NT2/D1 (cell line): ENCODE data around the gene AFAP1L1.

Experiments used
- YY1 ChIP-seq: IDR thresholded peaks from 2 replicates; pipeline ENCODE4 v1.6.1; 2011; ENCODE audit not compliant: insufficient read length, insufficient read depth
- ZNF274 ChIP-seq: IDR thresholded peaks from 2 replicates; pipeline ENCODE4 v1.6.1; 2011; ENCODE audit warnings: mild to moderate bottlenecking, low read depth, low read length

GRCh38 chr5:149310488-149310887 lies 38.8 kb downstream of the AFAP1L1 start:
- no peak for TF ChIP-seq YY1
- TF ChIP-seq ZNF274: no peak
